Measurements from ENCODE around the gene CHRNA3.

Gene CHRNA3

DNA sequence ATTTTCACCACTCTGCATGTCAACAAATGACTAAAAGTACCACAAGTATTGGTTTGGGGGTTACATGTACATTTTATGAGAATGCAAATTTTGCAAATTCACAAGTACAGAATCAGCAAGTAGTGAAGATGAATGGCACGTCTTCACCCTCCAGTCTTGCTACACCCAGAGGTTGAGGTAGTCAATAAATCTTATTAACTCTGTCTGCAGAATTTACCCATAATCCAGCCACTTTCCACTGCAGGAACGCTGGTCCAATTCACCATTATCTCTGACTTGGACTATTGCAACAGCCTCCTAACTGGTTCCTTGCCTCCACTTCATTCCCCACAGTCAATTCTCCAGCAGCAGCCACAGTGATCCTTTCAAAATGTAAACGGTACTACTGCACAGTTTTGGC is 70.0 kb downstream of the CHRNA3 start:
- DNase-seq: no peak

DNA sequence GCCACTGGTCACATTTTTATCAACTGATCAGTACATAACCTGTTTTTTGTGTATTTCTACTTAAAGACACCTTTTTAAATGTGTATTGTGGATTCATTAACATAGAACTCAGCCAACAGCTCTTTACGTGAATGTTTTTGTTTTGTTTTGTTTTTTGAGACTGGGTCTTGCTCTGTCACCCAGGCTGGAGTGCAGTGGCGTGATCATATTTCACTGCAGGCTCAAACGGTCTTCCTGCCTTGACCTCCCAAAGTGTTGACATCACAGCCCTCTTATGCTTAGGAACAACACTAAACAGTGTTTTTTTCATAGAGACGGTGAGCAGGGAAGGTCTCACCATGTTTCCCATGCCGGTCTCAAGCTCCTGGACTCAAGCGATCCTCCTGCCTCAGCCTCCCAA is 70.6 kb downstream of the CHRNA3 start:
- no peak for DNase-seq

Measured in activated CD4-positive, alpha-beta T cell treated with anti-CD3 and anti-CD28 coated beads, Interleukin-2, amount 50 U/mL, for 4 hours (primary cell).